HG03196 (cell line): ENCODE measurements around the gene IFT27.
"Not testable (repeated sequence)": the region's sequence is repeated elsewhere in the genome, so short reads cannot be mapped to it uniquely, and the experiment has no call there.

Experiments
- ATAC-seq: cut with Tn5 transposase; IDR thresholded peaks from one replicate; pipeline ENCODE4 v1.9.1; 2021; ENCODE audit not compliant: unreplicated experiment

Gene IFT27

GRCh38 chr22:36765943-36766450 lies 9.9 kb downstream of the IFT27 start:
- no peak for ATAC-seq

- no peak for ATAC-seq
Measured at GRCh38 chr22:36765131-36765942, 10.6 kb downstream of the IFT27 start.

- ATAC-seq: no peak
Measured at GRCh38 chr22:36764641-36765040, 11.3 kb downstream of the IFT27 start.

GRCh38 chr22:36764060-36764459 lies 11.9 kb downstream of the IFT27 start:
- no peak for ATAC-seq

- no peak for ATAC-seq
Measured at GRCh38 chr22:36763576-36763975, 12.3 kb downstream of the IFT27 start.

GRCh38 chr22:36762687-36763260 lies 13.1 kb downstream of the IFT27 start:
- no peak for ATAC-seq

GRCh38 chr22:36761553-36762240 lies 14.2 kb downstream of the IFT27 start:
- no peak for ATAC-seq

- ATAC-seq: no peak
Measured at GRCh38 chr22:36760786-36761185, 15.1 kb downstream of the IFT27 start.

- ATAC-seq: no peak
Measured at GRCh38 chr22:36759481-36760159, 16.3 kb downstream of the IFT27 start.

GRCh38 chr22:36758792-36759271 lies 17.1 kb downstream of the IFT27 start:
- ATAC-seq: no peak

GRCh38 chr22:36757668-36758211 lies 18.2 kb downstream of the IFT27 start:
- no peak for ATAC-seq

- no peak for ATAC-seq
Measured at GRCh38 chr22:36756746-36757655, 18.9 kb downstream of the IFT27 start.

GRCh38 chr22:36756031-36756430 lies 19.9 kb downstream of the IFT27 start:
- ATAC-seq: no peak

GRCh38 chr22:36755316-36755715 lies 20.6 kb downstream of the IFT27 start:
- no peak for ATAC-seq

GRCh38 chr22:36754881-36755280 lies 21.0 kb downstream of the IFT27 start:
- not testable (repeated sequence) for ATAC-seq

- ATAC-seq: no peak
Measured at GRCh38 chr22:36753916-36754315, 22.0 kb downstream of the IFT27 start.

- ATAC-seq: no peak
Measured at GRCh38 chr22:36753120-36753802, 22.7 kb downstream of the IFT27 start.

GRCh38 chr22:36746375-36746970 lies 29.4 kb downstream of the IFT27 start:
- ATAC-seq: no peak
